Activated naive CD8-positive, alpha-beta T cell treated with anti-CD3 and anti-CD28 coated beads for 36 hours (primary cell): ENCODE measurements around the gene GNB4. TPM values are rescaled to one million over a fixed set of nuclear protein-coding genes. Genes with fewer than 3 reads are reported as not detected.
A peak's percentile ranks its signal among the peaks of the same experiment; 100 is the strongest.

Source experiments
- DNase-seq: peaks from one replicate; pipeline ENCODE4 v3.0.0; 2021
- H3K27ac Mint-ChIP-seq: one replicate; pipeline ENCODE4 v1.8.0; 2022; ENCODE audit warnings: mild to moderate bottlenecking, moderate library complexity, mixed read lengths
- H3K27me3 Mint-ChIP-seq: one replicate; pipeline ENCODE4 v1.8.0; 2022; ENCODE audit warnings: mild to moderate bottlenecking, mixed read lengths
- H3K36me3 Mint-ChIP-seq: one replicate; pipeline ENCODE4 v1.8.0; 2021; ENCODE audit warnings: mild to moderate bottlenecking, mixed read lengths
- H3K4me1 Mint-ChIP-seq: one replicate; pipeline ENCODE4 v1.8.0; 2021; ENCODE audit warnings: mixed read lengths
- H3K4me3 Mint-ChIP-seq: one replicate; pipeline ENCODE4 v1.8.0; 2022; ENCODE audit warnings: mild to moderate bottlenecking, moderate library complexity, mixed read lengths
- H3K9me3 Mint-ChIP-seq: one replicate; pipeline ENCODE4 v1.8.0; 2022; ENCODE audit warnings: mixed read lengths
- total RNA-seq, 2 experiments: library from RNA; stranded (reverse); gene quantifications; one replicate each; pipeline ENCODE4 v1.2.3, GENCODE V29; 2021

GNB4 gene
- total RNA-seq = 1 to 10 TPM; 2.9 to 4.0 TPM

- H3K4me1 Mint-ChIP-seq = peaks cover 23% of the 10 kb centered on the region
- peak within 1 kb of the TSS; percentile 42 for H3K27ac Mint-ChIP-seq
- H3K4me3 Mint-ChIP-seq = peak within 1 kb of the TSS; percentile 78
- H3K27me3 Mint-ChIP-seq = peaks cover 80% of the 10 kb centered on the region
- no peaks in the 10 kb centered on the region for H3K9me3 Mint-ChIP-seq
- no peaks in the 10 kb centered on the region for H3K36me3 Mint-ChIP-seq
- peak; percentile 64 for DNase-seq
These were observed at the start of gene GNB4 for GRCh38 chr3:179451265-179452175. Gene GNB4, minus strand, starts transcription at chr3:179451470. Its CDS starts 25,270 bp downstream, at chr3:179426200.

GRCh38 chr3:179495483-179495882 lies 44.2 kb upstream of the GNB4 start:
- Mint-ChIP-seq H3K27ac (no peak overlapping the region), H3K4me3 (no peak overlapping the region), H3K4me1 (no peaks in the 10 kb centered on the region), H3K27me3 (no peaks in the 10 kb centered on the region), H3K9me3 (peaks cover 46% of the 10 kb centered on the region), H3K36me3 (peaks cover 4% of the 10 kb centered on the region)
- no peak for DNase-seq

- Mint-ChIP-seq H3K27ac (no peak overlapping the region), H3K9me3 (peaks cover 44% of the 10 kb centered on the region), H3K27me3 (no peaks in the 10 kb centered on the region), H3K4me3 (no peak overlapping the region), H3K36me3 (peaks cover 4% of the 10 kb centered on the region), H3K4me1 (no peaks in the 10 kb centered on the region)
- no peak for DNase-seq
These were observed 42.0 kb upstream of the GNB4 start for GRCh38 chr3:179493260-179493659.

GRCh38 chr3:179488213-179488612 lies 36.9 kb upstream of the GNB4 start:
- Mint-ChIP-seq H3K4me3 (no peak overlapping the region), H3K4me1 (no peaks in the 10 kb centered on the region), H3K27ac (no peak overlapping the region), H3K36me3 (no peaks in the 10 kb centered on the region), H3K27me3 (no peaks in the 10 kb centered on the region), H3K9me3 (peaks cover 19% of the 10 kb centered on the region)
- DNase-seq = no peak

GRCh38 chr3:179486806-179487205 lies 35.5 kb upstream of the GNB4 start:
- no peaks in the 10 kb centered on the region for H3K36me3 Mint-ChIP-seq
- no peak for DNase-seq
- no peaks in the 10 kb centered on the region for H3K27me3 Mint-ChIP-seq
- H3K9me3 Mint-ChIP-seq = peaks cover 9% of the 10 kb centered on the region
- H3K27ac Mint-ChIP-seq = no peak overlapping the region
- H3K4me3 Mint-ChIP-seq = no peak overlapping the region
- H3K4me1 Mint-ChIP-seq = no peaks in the 10 kb centered on the region

GRCh38 chr3:179482857-179483256 lies 31.6 kb upstream of the GNB4 start:
- Mint-ChIP-seq H3K4me3 (no peak overlapping the region), H3K9me3 (peaks cover 2% of the 10 kb centered on the region), H3K27ac (no peak overlapping the region), H3K27me3 (no peaks in the 10 kb centered on the region), H3K36me3 (no peaks in the 10 kb centered on the region), H3K4me1 (no peaks in the 10 kb centered on the region)
- no peak for DNase-seq

GRCh38 chr3:179476215-179476614 lies 24.9 kb upstream of the GNB4 start:
- Mint-ChIP-seq H3K9me3 (peaks cover 2% of the 10 kb centered on the region), H3K27ac (no peak overlapping the region), H3K4me1 (peaks cover 6% of the 10 kb centered on the region), H3K4me3 (no peak overlapping the region), H3K36me3 (no peaks in the 10 kb centered on the region), H3K27me3 (no peaks in the 10 kb centered on the region)
- no peak for DNase-seq

- Mint-ChIP-seq H3K27ac (no peak overlapping the region), H3K27me3 (no peaks in the 10 kb centered on the region), H3K4me1 (peaks cover 6% of the 10 kb centered on the region), H3K4me3 (no peak overlapping the region), H3K36me3 (no peaks in the 10 kb centered on the region), H3K9me3 (peaks cover 2% of the 10 kb centered on the region)
- no peak for DNase-seq
These were observed 23.2 kb upstream of the GNB4 start for GRCh38 chr3:179474480-179474879.

GRCh38 chr3:179473565-179473964 lies 22.3 kb upstream of the GNB4 start:
- no peak overlapping the region for H3K4me3 Mint-ChIP-seq
- no peaks in the 10 kb centered on the region for H3K9me3 Mint-ChIP-seq
- no peak for DNase-seq
- H3K27me3 Mint-ChIP-seq = no peaks in the 10 kb centered on the region
- H3K4me1 Mint-ChIP-seq = peaks cover 6% of the 10 kb centered on the region
- no peak overlapping the region for H3K27ac Mint-ChIP-seq
- H3K36me3 Mint-ChIP-seq = no peaks in the 10 kb centered on the region

- Mint-ChIP-seq H3K4me3 (peak overlapping the region; percentile 4), H3K4me1 (peaks cover 10% of the 10 kb centered on the region), H3K9me3 (no peaks in the 10 kb centered on the region), H3K27ac (no peak overlapping the region), H3K36me3 (peaks cover 1% of the 10 kb centered on the region), H3K27me3 (peaks cover 16% of the 10 kb centered on the region)
- DNase-seq = peak; percentile 17
These were observed 13.2 kb upstream of the GNB4 start for GRCh38 chr3:179464323-179465092.

- H3K36me3 Mint-ChIP-seq = peaks cover 1% of the 10 kb centered on the region
- no peaks in the 10 kb centered on the region for H3K9me3 Mint-ChIP-seq
- peaks cover 10% of the 10 kb centered on the region for H3K4me1 Mint-ChIP-seq
- DNase-seq = no peak
- peaks cover 25% of the 10 kb centered on the region for H3K27me3 Mint-ChIP-seq
- H3K4me3 Mint-ChIP-seq = no peak overlapping the region
- H3K27ac Mint-ChIP-seq = no peak overlapping the region
These were observed 12.0 kb upstream of the GNB4 start for GRCh38 chr3:179463319-179463718.

GRCh38 chr3:179460260-179460659 lies 9.0 kb upstream of the GNB4 start:
- H3K9me3 Mint-ChIP-seq = no peaks in the 10 kb centered on the region
- no peak overlapping the region for H3K4me3 Mint-ChIP-seq
- peaks cover 1% of the 10 kb centered on the region for H3K36me3 Mint-ChIP-seq
- peaks cover 45% of the 10 kb centered on the region for H3K27me3 Mint-ChIP-seq
- H3K4me1 Mint-ChIP-seq = peaks cover 10% of the 10 kb centered on the region
- H3K27ac Mint-ChIP-seq = no peak overlapping the region
- no peak for DNase-seq

GRCh38 chr3:179455954-179456353 lies 4.7 kb upstream of the GNB4 start:
- H3K4me3 Mint-ChIP-seq = no peak overlapping the region
- H3K9me3 Mint-ChIP-seq = no peaks in the 10 kb centered on the region
- DNase-seq = no peak
- peaks cover 67% of the 10 kb centered on the region for H3K27me3 Mint-ChIP-seq
- peaks cover 6% of the 10 kb centered on the region for H3K4me1 Mint-ChIP-seq
- H3K27ac Mint-ChIP-seq = no peak overlapping the region
- H3K36me3 Mint-ChIP-seq = no peaks in the 10 kb centered on the region

- H3K9me3 Mint-ChIP-seq = no peaks in the 10 kb centered on the region
- no peak overlapping the region for H3K27ac Mint-ChIP-seq
- no peaks in the 10 kb centered on the region for H3K36me3 Mint-ChIP-seq
- DNase-seq = no peak
- H3K4me1 Mint-ChIP-seq = peaks cover 16% of the 10 kb centered on the region
- H3K4me3 Mint-ChIP-seq = no peak overlapping the region
- H3K27me3 Mint-ChIP-seq = peaks cover 75% of the 10 kb centered on the region
These were observed 3.6 kb upstream of the GNB4 start for GRCh38 chr3:179454887-179455286.

GRCh38 chr3:179453967-179454366 lies 2.7 kb upstream of the GNB4 start:
- Mint-ChIP-seq H3K27me3 (peaks cover 75% of the 10 kb centered on the region), H3K4me3 (no peak overlapping the region), H3K27ac (no peak overlapping the region), H3K9me3 (no peaks in the 10 kb centered on the region), H3K36me3 (no peaks in the 10 kb centered on the region), H3K4me1 (peaks cover 23% of the 10 kb centered on the region)
- DNase-seq = no peak
